SH-SY5Y (cell line): ENCODE data around the gene SLPI.

Experiments
- GATA2 ChIP-seq: IDR thresholded peaks from 2 replicates; pipeline ENCODE4 v1.6.1; 2011; ENCODE audit warnings: mild to moderate bottlenecking, low read depth, low read length
- GATA3 ChIP-seq: IDR thresholded peaks from 2 replicates; pipeline ENCODE4 v1.6.1; 2011; ENCODE audit warnings: low read depth, mild to moderate bottlenecking, low read length, moderate library complexity

- TF ChIP-seq GATA2 (no peak), GATA3 (no peak)
Measured at GRCh38 chr20:45292343-45292742, 38.0 kb upstream of the SLPI start.
